GM21825 (cell line): ENCODE data around the gene PIK3CA.

ENCODE experiments used
- ATAC-seq: cut with Tn5 transposase; IDR thresholded peaks from one replicate; pipeline ENCODE4 v1.9.1; 2021; ENCODE audit warnings: mild to moderate bottlenecking, moderate library complexity; ENCODE audit not compliant: unreplicated experiment

PIK3CA gene

DNA sequence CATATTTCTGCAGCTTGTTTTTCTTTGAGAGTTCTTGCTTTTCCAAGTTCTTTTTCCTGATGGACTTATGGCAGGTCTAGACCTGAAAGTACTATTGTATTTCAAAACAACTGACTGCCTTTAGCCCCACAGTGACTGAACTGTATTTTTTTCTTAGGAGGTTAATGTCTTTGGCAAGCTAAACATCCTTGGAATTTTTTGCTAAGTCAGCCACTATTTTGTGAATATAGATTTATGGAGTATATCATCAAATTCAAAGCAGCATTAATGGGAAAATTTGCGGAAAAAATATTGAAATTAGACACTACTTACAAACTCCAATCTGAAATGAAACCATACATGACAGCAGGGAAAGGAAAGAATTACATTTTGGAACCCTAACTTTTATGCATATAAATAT, 8.6 kb downstream of the PIK3CA start:
- ATAC-seq: no peak

- ATAC-seq: peak; percentile 66
These were observed 10.3 kb downstream of the PIK3CA start for GRCh38 chr3:179158336-179159039.

DNA sequence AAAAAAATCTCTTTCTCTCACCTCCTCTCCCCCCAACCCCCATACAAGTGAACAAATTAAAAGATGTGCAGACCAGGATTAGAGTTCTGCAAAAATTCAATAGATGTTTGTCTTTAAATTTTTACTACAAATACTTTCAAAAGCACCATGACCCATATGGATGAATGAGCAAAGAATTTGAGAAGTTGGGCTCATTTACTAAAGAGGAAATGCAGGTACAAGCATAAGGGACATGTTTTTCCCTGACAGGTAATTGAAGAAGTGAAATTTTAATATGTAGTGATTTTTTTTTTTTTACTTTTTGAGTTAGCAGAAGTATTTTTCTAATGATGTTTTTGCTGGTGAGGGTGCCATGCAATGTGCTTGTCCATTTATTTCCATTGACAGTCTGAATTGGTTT, 15.3 kb downstream of the PIK3CA start:
- ATAC-seq: no peak

- no peak for ATAC-seq
These were observed 16.7 kb downstream of the PIK3CA start for GRCh38 chr3:179164857-179165256.

GRCh38 chr3:179166561-179167201, 18.5 kb downstream of the PIK3CA start:
- no peak for ATAC-seq

DNA sequence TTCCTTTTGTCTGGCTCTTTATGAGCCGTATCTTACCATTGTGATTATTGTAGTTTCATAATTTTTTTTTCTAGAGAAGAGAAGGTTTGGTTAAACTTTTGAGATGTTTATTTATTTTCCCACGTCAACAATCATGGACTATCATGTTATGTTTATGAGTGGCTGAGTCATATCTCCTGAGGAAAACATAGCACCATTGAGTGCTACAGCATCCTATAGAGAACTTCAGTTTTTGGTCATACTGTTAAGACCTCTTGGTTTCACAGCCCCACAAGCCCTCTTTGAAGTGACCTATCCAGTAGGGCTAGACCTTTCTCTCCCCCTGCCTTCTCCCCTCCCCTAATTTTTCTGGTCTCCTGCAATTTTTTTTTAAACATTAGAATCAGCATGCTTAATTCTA, 20.8 kb downstream of the PIK3CA start:
- ATAC-seq: no peak

- ATAC-seq: no peak
These were observed 24.4 kb downstream of the PIK3CA start for GRCh38 chr3:179172546-179172945.

GRCh38 chr3:179174316-179174715, 26.2 kb downstream of the PIK3CA start:
- ATAC-seq: peak; percentile 59

- peak; percentile 43 for ATAC-seq
These were observed 26.7 kb downstream of the PIK3CA start for GRCh38 chr3:179174898-179175297.

DNA sequence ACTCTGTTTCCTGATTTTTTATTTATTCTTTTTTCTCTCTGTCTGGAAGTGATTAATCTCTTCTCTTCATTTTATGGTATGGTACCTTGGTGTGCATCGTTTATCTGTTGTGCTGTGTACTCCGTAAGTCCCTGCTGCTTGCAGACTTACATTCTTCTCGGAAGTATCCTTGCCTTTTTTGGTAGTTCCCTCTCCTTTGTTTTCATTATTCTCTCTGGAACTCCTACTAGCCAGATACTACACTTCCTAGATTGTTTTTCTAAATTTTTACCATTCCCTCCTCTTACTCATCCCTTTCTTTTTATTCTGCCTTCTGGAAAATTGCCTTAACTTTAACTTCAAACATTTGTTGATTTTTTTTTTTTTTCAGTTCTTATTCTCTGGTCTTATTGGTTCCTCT, 27.2 kb downstream of the PIK3CA start:
- ATAC-seq: no peak

- no peak for ATAC-seq
These were observed 29.5 kb downstream of the PIK3CA start for GRCh38 chr3:179177611-179178010.

- ATAC-seq: no peak
These were observed 31.1 kb downstream of the PIK3CA start for GRCh38 chr3:179179256-179179655.

GRCh38 chr3:179179979-179180759, 32.0 kb downstream of the PIK3CA start:
- no peak for ATAC-seq

GRCh38 chr3:179181021-179181472, 32.9 kb downstream of the PIK3CA start:
- ATAC-seq: peak; percentile 59

GRCh38 chr3:179181993-179182551, 33.9 kb downstream of the PIK3CA start:
- no peak for ATAC-seq

- no peak for ATAC-seq
These were observed 34.7 kb downstream of the PIK3CA start for GRCh38 chr3:179182902-179183301.

DNA sequence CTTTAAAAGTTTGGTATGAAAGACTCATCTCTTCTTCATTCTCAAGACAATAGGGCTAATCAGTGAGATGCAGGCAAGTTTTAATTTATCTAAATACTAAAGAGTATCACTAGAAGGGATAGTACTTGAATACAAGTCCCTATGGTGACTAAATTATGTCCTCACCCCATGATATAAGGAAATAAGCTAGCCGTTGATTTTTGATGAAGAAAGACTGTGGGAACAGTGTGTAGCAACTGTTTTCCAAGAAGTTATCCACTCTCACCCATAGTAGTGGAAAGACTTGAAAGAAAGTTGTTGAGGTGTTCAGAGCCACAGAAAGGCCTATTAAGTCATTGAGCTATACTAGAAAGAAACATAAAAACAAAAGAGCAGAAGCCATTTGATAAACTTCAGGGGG, 36.7 kb downstream of the PIK3CA start:
- no peak for ATAC-seq

GRCh38 chr3:179186426-179186825, 38.3 kb downstream of the PIK3CA start:
- ATAC-seq: no peak

DNA sequence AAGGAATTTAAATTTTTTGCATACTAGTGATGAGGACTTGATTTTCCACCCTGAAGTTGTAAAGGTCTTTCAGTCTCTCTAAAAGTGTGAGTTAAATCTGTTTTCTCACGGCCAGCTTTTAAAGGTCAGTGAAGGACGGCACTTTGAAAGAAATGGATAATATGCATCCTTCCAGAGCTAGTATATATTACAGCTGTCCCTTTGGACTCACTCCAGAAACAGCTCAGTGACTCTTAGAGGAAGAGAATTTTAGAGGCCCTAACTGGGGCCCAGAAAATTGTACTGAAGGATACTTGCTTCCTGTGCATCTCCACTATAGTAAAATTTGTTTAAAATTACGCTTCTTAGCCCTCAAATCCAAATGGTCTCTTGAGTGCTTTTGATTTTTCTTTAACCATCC, 41.6 kb downstream of the PIK3CA start:
- ATAC-seq: no peak

DNA sequence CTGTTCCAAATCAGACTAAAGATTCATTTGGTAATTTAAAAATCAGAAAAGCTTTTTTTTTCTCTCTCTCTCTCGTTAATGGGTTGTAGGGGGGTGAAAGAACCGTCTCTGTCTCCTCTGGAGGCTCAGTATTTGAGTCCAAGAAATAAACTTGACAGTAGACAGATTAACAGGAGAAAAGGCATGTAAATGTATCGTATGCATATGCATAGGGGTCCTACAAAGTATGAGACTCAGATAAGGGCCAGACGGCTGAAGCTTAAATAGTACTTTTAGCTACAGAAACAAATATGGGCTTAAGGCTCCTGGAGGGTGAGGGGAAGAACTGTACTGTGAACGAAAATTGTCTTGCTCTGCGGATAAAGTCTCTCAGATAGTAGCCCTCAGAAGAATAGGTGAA, 42.4 kb downstream of the PIK3CA start:
- ATAC-seq: no peak

- no peak for ATAC-seq
These were observed 44.4 kb downstream of the PIK3CA start for GRCh38 chr3:179192542-179192941.

DNA sequence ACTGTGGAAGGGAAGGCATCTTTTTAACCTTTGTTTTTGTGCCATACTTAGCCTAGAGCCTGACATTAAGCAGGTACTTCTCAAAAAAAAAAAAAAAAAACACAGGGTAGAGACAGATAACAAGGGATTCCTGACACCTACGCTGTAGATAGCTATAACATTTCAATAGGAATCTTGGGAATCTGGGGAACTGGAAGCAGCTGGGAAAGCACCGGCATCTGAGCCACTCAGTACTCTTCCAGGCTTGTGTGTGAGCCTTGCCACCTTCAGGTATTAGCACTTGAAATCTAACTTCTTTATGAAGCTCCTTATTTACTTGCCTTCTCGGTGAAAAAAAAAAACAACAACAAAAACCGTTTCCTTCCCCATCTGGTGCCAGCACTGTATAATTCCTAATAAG, 46.8 kb downstream of the PIK3CA start:
- ATAC-seq: no peak
